GM12878 (cell line): ENCODE results near the gene ODF2L. TPM values are rescaled to one million over a fixed set of nuclear protein-coding genes. Genes with fewer than 3 reads are reported as not detected.

Source experiments
- ATAC-seq: fragments of 200-7000 bp; cut with Tn5 transposase; 3 replicates; pipeline ENCODE4 v1.9.1; 2020; ENCODE audit warnings: mild to moderate bottlenecking, moderate library complexity
- BruUV-seq: library from RNA; stranded (reverse); fragments of 400-500 nt; replicated peaks from 2 replicates; lab custom pipeline; 2021; lab: Mats Ljungman, UMichigan
- CTCF ChIA-PET: fragments of 300-600 bp; sonication (Branson Sonifier 250); formaldehyde crosslinking; extraction: SDS; loops from one replicate; lab custom pipeline; 2021; ENCODE audit warnings: inconsistent platforms; lab: Yijun Ruan, JAX
- POLR2A ChIA-PET: fragments of 350-600 bp; formaldehyde crosslinking; extraction: SDS; loops from one replicate; lab custom pipeline; 2021; ENCODE audit warnings: inconsistent platforms; lab: Charles Lee
- RAD21 ChIA-PET: fragments of 300-600 bp; sonication (Branson Sonifier 250); formaldehyde crosslinking; loops from one replicate; lab custom pipeline; 2023; ENCODE audit warnings: antibody characterized with exemption; ENCODE audit not compliant: unreplicated experiment; lab: Charles Lee
- SMC1A ChIA-PET: fragments of 300-600 bp; sonication (Branson Sonifier 250); formaldehyde crosslinking; loops from one replicate; lab custom pipeline; 2023; ENCODE audit not compliant: unreplicated experiment, uncharacterized antibody; lab: Charles Lee
- DNase-seq: peaks from one replicate; pipeline ENCODE4 v3.0.0-alpha.2; 2011; ENCODE audit warnings: low read depth, low spot score
- FAIRE-seq: peaks from 3 replicates; lab custom pipeline; 2011; peaks lifted over from hg19 to GRCh38; lab: Jason Lieb, UNC
- H2AFZ ChIP-seq: 2 replicates; pipeline ENCODE4 v1.6.0; 2011; ENCODE audit warnings: low read depth, low read length, control low read depth; ENCODE audit not compliant: control insufficient read depth
- H3K27ac ChIP-seq: 2 replicates; pipeline ENCODE4 v1.5.1; 2011; ENCODE audit warnings: control low read depth; ENCODE audit not compliant: control insufficient read depth, insufficient read depth
- H3K27me3 ChIP-seq, 2 experiments: replicated peaks in 1 of 2; 2 replicates each; pipeline versions ENCODE4 v1.6.0 to v1.6.1; 2011; ENCODE audit warnings: low read length in 1 of 2; ENCODE audit not compliant: control insufficient read depth in 2 of 2, insufficient read depth in 2 of 2
- H3K36me3 ChIP-seq, 2 experiments: 2 replicates each; pipeline ENCODE4 v1.5.1; 2011; ENCODE audit warnings: low read length in 1 of 2; ENCODE audit not compliant: control insufficient read depth in 2 of 2, insufficient read depth in 2 of 2
- H3K4me1 ChIP-seq: 2 replicates; pipeline ENCODE4 v1.6.1; 2011; ENCODE audit warnings: mild to moderate bottlenecking, low read length, moderate library complexity, mixed read lengths; ENCODE audit not compliant: control insufficient read depth, insufficient read depth
- H3K4me2 ChIP-seq: 2 replicates; pipeline ENCODE4 v1.6.0; 2011; ENCODE audit warnings: control low read depth; ENCODE audit not compliant: control insufficient read depth, insufficient read depth
- H3K4me3 ChIP-seq: fragments of 200-600 bp; sonication (generic); 2 replicates; pipeline ENCODE4 v1.5.1; 2016
- H3K79me2 ChIP-seq: 2 replicates; pipeline ENCODE4 v1.6.0; 2011; ENCODE audit warnings: low read length; ENCODE audit not compliant: control insufficient read depth, insufficient read depth
- H3K9ac ChIP-seq: 2 replicates; pipeline ENCODE4 v1.8.0; 2011; ENCODE audit warnings: low read length, control low read depth, mixed read lengths; ENCODE audit not compliant: control insufficient read depth, insufficient read depth
- H3K9me3 ChIP-seq: replicated peaks from 3 replicates; pipeline ENCODE4 v1.5.1; 2011; ENCODE audit warnings: mild to moderate bottlenecking, low read length; ENCODE audit not compliant: control insufficient read depth, insufficient read depth
- H4K20me1 ChIP-seq: 2 replicates; pipeline ENCODE4 v1.6.0; 2011; ENCODE audit not compliant: control insufficient read depth, insufficient read depth
- HCFC1 ChIP-seq: fragments of 150-350 bp; IDR thresholded peaks from 2 replicates; pipeline ENCODE4 v1.6.1; 2014; ENCODE audit warnings: low read length
- HDGF ChIP-seq: fragments of 450-650 bp; IDR thresholded peaks from 2 replicates; pipeline ENCODE4 v1.6.1; 2016; ENCODE audit warnings: antibody characterized with exemption
- MEF2A ChIP-seq: IDR thresholded peaks from 2 replicates; pipeline ENCODE4 v1.6.1; 2011; ENCODE audit warnings: low read depth, mild to moderate bottlenecking, low read length, moderate library complexity; ENCODE audit not compliant: insufficient read depth
- RAD21 ChIP-seq: IDR thresholded peaks from 2 replicates; pipeline ENCODE4 v1.6.1; 2011; ENCODE audit warnings: mild to moderate bottlenecking, low read depth, low read length, moderate library complexity; ENCODE audit not compliant: insufficient read depth
- RCOR1 ChIP-seq: conservative IDR thresholded peaks from 2 replicates; pipeline ENCODE4 v1.6.1; 2012; ENCODE audit warnings: low read depth, low read length, improper control_type of control experiment
- RELA ChIP-seq: fragments of 450-650 bp; IDR thresholded peaks from 2 replicates; pipeline ENCODE4 v1.8.0; 2014; ENCODE audit warnings: borderline replicate concordance; ENCODE audit not compliant: partially characterized antibody
- SMARCA5 ChIP-seq: fragments of 450-650 bp; IDR thresholded peaks from 2 replicates; pipeline ENCODE4 v1.6.1; 2017; ENCODE audit warnings: mild to moderate bottlenecking
- SMC3 ChIP-seq: IDR thresholded peaks from 2 replicates; pipeline ENCODE4 v1.6.1; 2011; ENCODE audit warnings: low read length, improper control_type of control experiment, borderline replicate concordance
- SREBF2 ChIP-seq: IDR thresholded peaks from 2 replicates; pipeline ENCODE4 v1.6.1; 2012; ENCODE audit warnings: mild to moderate bottlenecking, low read length
- WGBS: methylation state at CpG from one replicate; pipeline ENCODE4 v1.1.6; 2016; ENCODE audit warnings: low lambda C conversion rate; ENCODE audit not compliant: insufficient replicate concordance, insufficient coverage; ENCODE audit errors: missing lambda C conversion rate; 5-methylcytosine and 5-hydroxymethylcytosine counted together
- in situ Hi-C: fragments of 300-500 bp; cut with MboI; formaldehyde crosslinking; loops from 9 replicates; pipeline ENCODE4 v1.14.3; 2018; ENCODE audit warnings: mixed read lengths
- intact Hi-C: fragments of 100-400 bp; cut with micrococcal nuclease; formaldehyde crosslinking; loops from one replicate; pipeline ENCODE4 v1.14.2; 2022; ENCODE audit not compliant: unreplicated experiment
- polyA plus RNA-seq, 11 experiments: library from polyadenylated mRNA; depleted of rRNA in 4 of 11; unstranded in 6 of 11; stranded (reverse) in 5 of 11; fragments of >200 nt; fragmentation: Nextera tagmentation in 4 of 11; fragmentation: Illumina TruSeq in 1 of 11; extraction: Ambion mirVana in 4 of 11; extraction: Trizol in 1 of 11; gene quantifications; 1 replicate in 1 of 11; 2 replicates in 10 of 11; pipeline versions ENCODE4 v1.2.1 to v1.2.3, GENCODE V29; 2011 to 2016; ENCODE audit warnings: inconsistent platforms in 2 of 11, missing spikeins in 2 of 11, low read depth in 1 of 11
- total RNA-seq, 4 experiments: library from RNA; depleted of rRNA in 3 of 4; stranded (reverse); fragments of >200 nt in 3 of 4; fragmentation: Illumina TruSeq in 1 of 4; extraction: Trizol in 1 of 4; gene quantifications; 2 replicates each; pipeline versions ENCODE4 v1.2.1 to v1.2.3, GENCODE V29; 2013 to 2021
- TF ChIP-seq, protein P1 (sequence below): fragments of 450-650 bp; IDR thresholded peaks from 2 replicates; pipeline ENCODE4 v1.6.1; 2018; ENCODE audit warnings: mild to moderate bottlenecking, low read depth, moderate library complexity; ENCODE audit not compliant: partially characterized antibody
- TF ChIP-seq, protein P2 (sequence below): fragments of 450-650 bp; IDR thresholded peaks from 2 replicates; pipeline ENCODE4 v1.6.1; 2016; ENCODE audit warnings: mild to moderate bottlenecking
- TF ChIP-seq, protein P3 (sequence below): fragments of 450-650 bp; IDR thresholded peaks from 2 replicates; pipeline ENCODE4 v1.6.1; 2017; ENCODE audit warnings: mild to moderate bottlenecking, moderate library complexity

Gene ODF2L
- total and polyA plus RNA-seq, 10 of the 15 experiments (the other 5 are each of a cell fraction or from before 2014, with no cell fraction given), result 10.4 to 29.5 (median 18.5) TPM

DNA sequence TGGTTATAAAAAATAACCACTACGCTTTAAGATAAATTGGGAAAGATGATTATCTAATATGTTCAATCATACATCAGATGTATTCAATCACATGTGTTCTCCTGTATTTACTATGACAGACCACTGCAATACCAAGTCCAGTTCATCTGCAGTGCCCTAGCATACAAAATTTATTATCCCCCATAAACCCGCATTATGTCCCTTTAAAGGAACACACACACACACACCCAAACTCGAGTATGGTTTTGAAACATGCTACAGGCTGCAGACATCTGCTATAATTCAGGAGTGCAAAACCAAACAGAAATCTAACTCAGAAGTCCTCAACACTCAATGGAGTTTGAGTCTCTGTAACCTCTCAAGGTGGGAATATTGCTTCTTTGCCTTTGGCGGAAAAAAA lies 14.9 kb downstream of the ODF2L start (continued):
- TF ChIP-seq RCOR1 (no peak), SMARCA5 (no peak), HDGF (no peak), HCFC1 (no peak), SREBF2 (no peak)
- TF ChIP-seq, protein P1, sequence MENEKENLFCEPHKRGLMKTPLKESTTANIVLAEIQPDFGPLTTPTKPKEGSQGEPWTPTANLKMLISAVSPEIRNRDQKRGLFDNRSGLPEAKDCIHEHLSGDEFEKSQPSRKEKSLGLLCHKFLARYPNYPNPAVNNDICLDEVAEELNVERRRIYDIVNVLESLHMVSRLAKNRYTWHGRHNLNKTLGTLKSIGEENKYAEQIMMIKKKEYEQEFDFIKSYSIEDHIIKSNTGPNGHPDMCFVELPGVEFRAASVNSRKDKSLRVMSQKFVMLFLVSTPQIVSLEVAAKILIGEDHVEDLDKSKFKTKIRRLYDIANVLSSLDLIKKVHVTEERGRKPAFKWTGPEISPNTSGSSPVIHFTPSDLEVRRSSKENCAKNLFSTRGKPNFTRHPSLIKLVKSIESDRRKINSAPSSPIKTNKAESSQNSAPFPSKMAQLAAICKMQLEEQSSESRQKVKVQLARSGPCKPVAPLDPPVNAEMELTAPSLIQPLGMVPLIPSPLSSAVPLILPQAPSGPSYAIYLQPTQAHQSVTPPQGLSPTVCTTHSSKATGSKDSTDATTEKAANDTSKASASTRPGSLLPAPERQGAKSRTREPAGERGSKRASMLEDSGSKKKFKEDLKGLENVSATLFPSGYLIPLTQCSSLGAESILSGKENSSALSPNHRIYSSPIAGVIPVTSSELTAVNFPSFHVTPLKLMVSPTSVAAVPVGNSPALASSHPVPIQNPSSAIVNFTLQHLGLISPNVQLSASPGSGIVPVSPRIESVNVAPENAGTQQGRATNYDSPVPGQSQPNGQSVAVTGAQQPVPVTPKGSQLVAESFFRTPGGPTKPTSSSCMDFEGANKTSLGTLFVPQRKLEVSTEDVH, result no peak
- TF ChIP-seq, protein P2, sequence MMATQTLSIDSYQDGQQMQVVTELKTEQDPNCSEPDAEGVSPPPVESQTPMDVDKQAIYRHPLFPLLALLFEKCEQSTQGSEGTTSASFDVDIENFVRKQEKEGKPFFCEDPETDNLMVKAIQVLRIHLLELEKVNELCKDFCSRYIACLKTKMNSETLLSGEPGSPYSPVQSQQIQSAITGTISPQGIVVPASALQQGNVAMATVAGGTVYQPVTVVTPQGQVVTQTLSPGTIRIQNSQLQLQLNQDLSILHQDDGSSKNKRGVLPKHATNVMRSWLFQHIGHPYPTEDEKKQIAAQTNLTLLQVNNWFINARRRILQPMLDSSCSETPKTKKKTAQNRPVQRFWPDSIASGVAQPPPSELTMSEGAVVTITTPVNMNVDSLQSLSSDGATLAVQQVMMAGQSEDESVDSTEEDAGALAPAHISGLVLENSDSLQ, result no peak

DNA sequence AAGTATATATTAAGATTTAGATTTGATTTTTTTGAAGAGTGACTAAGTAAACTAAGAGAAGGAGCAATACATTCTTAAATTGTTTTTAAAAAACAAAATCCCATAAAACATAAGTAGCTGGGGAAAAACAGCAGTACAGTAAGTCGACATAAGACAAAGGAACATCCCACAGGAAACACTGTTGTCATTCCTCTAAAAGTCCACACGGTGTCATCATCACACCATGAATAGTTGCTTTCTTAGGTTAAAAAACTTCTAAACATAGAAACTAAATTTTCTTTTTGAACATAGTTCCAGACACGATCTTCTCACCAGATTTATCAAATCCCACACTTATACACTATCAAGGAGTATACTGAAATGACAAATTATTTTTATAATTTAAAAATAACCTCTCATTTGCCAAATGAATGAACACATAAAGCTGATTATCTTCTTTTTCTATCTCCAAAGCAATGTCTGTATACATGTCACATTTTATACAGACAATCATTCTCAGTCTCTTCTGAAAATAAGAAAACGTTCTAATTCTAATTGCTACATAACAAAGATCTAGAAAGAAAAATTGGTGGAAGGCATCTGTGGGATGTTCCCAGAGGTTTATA lies 15.8 kb downstream of the ODF2L start:
- peak; percentile 78 for ATAC-seq
- peaks cover 18% of the 10 kb centered on the region; the same call in 2 of the 3 replicates for H3K9me3 ChIP-seq
- H3K79me2 ChIP-seq, result no peaks in the 10 kb centered on the region; the same call in 1 of the 2 replicates
- 0 out of 2 replicates have a peak overlapping the region, but pooled peaks have one; percentile 30 for H3K4me2 ChIP-seq
- H3K36me3 ChIP-seq, result no peaks in the 10 kb centered on the region; a peak in 1 of 4 replicates
- CTCF ChIA-PET, result interaction anchor here (0.6 to 3.3 kb wide), 39 partner anchors 10 to 704 kb away, joined by 3 to 64 read pairs (median 4); partner anchors contain the start of genes ODF2L and SH3GLB1
- no peaks in the 10 kb centered on the region for H4K20me1 ChIP-seq
- no peaks in the 10 kb centered on the region for H3K27me3 ChIP-seq
- WGBS, result 0% methylated on average over 4 of the region's 4 CpGs
- no peak overlapping the region for H3K9ac ChIP-seq
- in situ Hi-C loops, result loop anchor here (5.0 to 25.0 kb wide), 3 partner anchors 122 to 707 kb away; partner anchors contain the start of gene SH3GLB1
- no peak for FAIRE-seq
- no peaks in the 10 kb centered on the region for H3K4me1 ChIP-seq
- SMC1A ChIA-PET, result interaction anchor here (0.7 to 2.2 kb wide), 24 partner anchors 9 to 709 kb away, joined by 3 to 16 read pairs (median 4); partner anchors contain the start of gene CLCA2
- POLR2A ChIA-PET, result no interaction called here
- 0 out of 2 replicates have a peak overlapping the region, but pooled peaks have one; percentile 6 for H3K27ac ChIP-seq
- H3K4me3 ChIP-seq, result 0 out of 2 replicates have a peak overlapping the region, but pooled peaks have one; percentile 3
- H2AFZ ChIP-seq, result no peak overlapping the region; the same call in 1 of the 2 replicates
- intact Hi-C loops, result loop anchor here (1.0 to 10.0 kb wide), 7 partner anchors 94 to 944 kb away; partner anchors contain the start of gene LMO4
- RAD21 ChIA-PET, result interaction anchor here (0.6 to 1.7 kb wide), 14 partner anchors 9 to 1562 kb away, joined by 3 to 9 read pairs (median 4); partner anchors contain the start of genes ODF2L and SH3GLB1
- no TSS peak for BruUV-seq
- peak; percentile 45 for DNase-seq
- TF ChIP-seq RELA (no peak), RAD21 (peak; percentile 86), SMC3 (peak; percentile 77; the same call in 1 of the 2 replicates), MEF2A (0 out of 2 replicates have a peak, but pooled peaks have one; percentile 10)
- TF ChIP-seq, protein P3, sequence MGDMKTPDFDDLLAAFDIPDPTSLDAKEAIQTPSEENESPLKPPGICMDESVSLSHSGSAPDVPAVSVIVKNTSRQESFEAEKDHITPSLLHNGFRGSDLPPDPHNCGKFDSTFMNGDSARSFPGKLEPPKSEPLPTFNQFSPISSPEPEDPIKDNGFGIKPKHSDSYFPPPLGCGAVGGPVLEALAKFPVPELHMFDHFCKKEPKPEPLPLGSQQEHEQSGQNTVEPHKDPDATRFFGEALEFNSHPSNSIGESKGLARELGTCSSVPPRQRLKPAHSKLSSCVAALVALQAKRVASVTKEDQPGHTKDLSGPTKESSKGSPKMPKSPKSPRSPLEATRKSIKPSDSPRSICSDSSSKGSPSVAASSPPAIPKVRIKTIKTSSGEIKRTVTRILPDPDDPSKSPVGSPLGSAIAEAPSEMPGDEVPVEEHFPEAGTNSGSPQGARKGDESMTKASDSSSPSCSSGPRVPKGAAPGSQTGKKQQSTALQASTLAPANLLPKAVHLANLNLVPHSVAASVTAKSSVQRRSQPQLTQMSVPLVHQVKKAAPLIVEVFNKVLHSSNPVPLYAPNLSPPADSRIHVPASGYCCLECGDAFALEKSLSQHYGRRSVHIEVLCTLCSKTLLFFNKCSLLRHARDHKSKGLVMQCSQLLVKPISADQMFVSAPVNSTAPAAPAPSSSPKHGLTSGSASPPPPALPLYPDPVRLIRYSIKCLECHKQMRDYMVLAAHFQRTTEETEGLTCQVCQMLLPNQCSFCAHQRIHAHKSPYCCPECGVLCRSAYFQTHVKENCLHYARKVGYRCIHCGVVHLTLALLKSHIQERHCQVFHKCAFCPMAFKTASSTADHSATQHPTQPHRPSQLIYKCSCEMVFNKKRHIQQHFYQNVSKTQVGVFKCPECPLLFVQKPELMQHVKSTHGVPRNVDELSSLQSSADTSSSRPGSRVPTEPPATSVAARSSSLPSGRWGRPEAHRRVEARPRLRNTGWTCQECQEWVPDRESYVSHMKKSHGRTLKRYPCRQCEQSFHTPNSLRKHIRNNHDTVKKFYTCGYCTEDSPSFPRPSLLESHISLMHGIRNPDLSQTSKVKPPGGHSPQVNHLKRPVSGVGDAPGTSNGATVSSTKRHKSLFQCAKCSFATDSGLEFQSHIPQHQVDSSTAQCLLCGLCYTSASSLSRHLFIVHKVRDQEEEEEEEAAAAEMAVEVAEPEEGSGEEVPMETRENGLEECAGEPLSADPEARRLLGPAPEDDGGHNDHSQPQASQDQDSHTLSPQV, result 0 out of 2 replicates have a peak, but pooled peaks have one; percentile 15
